ENCODE measurements around the gene TEF. TPM values are rescaled to one million over a fixed set of nuclear protein-coding genes. Genes with fewer than 3 reads are reported as not detected.

Gene TEF
- total and polyA plus RNA-seq, 9 of the 15 experiments (the other 6 are each of a cell fraction or from before 2014, with no cell fraction given) = 0.04 to 3.1 (median 1.2) TPM

DNA sequence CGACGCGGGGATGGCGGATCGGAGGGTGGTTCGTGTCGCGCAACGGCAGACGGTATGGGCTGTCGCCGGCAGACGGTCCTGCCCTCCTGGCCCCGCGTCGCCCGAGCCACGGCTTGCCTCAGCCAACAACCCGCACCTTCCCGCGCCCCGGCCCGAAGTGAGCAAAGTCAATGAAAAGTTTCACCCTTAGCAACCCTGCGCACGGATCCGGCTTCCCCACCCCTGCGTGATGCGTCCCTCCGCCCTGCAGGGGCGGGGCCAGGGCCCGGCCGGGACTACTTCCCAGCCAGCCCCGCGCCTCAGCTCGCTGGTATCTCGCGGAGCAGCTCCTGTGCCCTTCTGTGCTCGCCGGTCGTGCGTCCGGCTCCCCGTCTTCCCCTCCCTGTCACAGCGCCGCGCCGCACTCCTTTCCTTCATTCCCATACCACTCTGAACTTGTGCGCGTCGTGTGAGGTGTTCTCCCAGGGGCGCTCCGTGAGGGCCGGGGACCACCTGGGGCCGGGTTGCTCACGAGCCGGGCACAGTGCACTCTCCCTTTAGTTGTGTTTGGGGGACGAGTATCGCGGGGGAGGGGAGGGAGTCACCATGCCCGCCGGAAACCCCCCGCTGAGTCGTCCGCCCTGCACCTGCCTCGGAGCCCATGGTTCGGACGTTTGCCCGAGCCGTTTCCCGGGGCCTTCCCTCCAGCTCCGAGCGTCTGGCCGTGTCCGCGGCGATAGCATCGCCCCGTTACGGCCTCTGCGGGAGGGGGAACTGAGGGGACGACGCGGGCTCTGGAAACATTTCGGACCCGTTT, 65.1 kb downstream of the TEF start, which contains the start of gene TOB2 (continued):
- TF ChIP-seq, protein P1, sequence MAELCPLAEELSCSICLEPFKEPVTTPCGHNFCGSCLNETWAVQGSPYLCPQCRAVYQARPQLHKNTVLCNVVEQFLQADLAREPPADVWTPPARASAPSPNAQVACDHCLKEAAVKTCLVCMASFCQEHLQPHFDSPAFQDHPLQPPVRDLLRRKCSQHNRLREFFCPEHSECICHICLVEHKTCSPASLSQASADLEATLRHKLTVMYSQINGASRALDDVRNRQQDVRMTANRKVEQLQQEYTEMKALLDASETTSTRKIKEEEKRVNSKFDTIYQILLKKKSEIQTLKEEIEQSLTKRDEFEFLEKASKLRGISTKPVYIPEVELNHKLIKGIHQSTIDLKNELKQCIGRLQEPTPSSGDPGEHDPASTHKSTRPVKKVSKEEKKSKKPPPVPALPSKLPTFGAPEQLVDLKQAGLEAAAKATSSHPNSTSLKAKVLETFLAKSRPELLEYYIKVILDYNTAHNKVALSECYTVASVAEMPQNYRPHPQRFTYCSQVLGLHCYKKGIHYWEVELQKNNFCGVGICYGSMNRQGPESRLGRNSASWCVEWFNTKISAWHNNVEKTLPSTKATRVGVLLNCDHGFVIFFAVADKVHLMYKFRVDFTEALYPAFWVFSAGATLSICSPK (IDR thresholded peaks at IDR 0.05; ENCODE audit: borderline replicate concordance) = no peak
- TF ChIP-seq, protein P2, sequence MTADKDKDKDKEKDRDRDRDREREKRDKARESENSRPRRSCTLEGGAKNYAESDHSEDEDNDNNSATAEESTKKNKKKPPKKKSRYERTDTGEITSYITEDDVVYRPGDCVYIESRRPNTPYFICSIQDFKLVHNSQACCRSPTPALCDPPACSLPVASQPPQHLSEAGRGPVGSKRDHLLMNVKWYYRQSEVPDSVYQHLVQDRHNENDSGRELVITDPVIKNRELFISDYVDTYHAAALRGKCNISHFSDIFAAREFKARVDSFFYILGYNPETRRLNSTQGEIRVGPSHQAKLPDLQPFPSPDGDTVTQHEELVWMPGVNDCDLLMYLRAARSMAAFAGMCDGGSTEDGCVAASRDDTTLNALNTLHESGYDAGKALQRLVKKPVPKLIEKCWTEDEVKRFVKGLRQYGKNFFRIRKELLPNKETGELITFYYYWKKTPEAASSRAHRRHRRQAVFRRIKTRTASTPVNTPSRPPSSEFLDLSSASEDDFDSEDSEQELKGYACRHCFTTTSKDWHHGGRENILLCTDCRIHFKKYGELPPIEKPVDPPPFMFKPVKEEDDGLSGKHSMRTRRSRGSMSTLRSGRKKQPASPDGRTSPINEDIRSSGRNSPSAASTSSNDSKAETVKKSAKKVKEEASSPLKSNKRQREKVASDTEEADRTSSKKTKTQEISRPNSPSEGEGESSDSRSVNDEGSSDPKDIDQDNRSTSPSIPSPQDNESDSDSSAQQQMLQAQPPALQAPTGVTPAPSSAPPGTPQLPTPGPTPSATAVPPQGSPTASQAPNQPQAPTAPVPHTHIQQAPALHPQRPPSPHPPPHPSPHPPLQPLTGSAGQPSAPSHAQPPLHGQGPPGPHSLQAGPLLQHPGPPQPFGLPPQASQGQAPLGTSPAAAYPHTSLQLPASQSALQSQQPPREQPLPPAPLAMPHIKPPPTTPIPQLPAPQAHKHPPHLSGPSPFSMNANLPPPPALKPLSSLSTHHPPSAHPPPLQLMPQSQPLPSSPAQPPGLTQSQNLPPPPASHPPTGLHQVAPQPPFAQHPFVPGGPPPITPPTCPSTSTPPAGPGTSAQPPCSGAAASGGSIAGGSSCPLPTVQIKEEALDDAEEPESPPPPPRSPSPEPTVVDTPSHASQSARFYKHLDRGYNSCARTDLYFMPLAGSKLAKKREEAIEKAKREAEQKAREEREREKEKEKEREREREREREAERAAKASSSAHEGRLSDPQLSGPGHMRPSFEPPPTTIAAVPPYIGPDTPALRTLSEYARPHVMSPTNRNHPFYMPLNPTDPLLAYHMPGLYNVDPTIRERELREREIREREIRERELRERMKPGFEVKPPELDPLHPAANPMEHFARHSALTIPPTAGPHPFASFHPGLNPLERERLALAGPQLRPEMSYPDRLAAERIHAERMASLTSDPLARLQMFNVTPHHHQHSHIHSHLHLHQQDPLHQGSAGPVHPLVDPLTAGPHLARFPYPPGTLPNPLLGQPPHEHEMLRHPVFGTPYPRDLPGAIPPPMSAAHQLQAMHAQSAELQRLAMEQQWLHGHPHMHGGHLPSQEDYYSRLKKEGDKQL (CRISPR knock-in tag; IDR thresholded peaks at IDR 0.05; ENCODE audit: borderline replicate concordance) = no peak
- no peak for TF ChIP-seq ARHGAP35 (IDR thresholded peaks at IDR 0.05; ENCODE audit: partially characterized antibody)
- TF ChIP-seq ZNF551 (CRISPR knock-in tag; IDR thresholded peaks at IDR 0.05) = no peak
- TF ChIP-seq MAFG (tag; conservative IDR thresholded peaks at IDR 0.05) = no peak
- no peak for TF ChIP-seq ZNF644 (tag; IDR thresholded peaks at IDR 0.05; ENCODE audit: low read depth)
- no peak; the same call in 1 of the 2 replicates for TF ChIP-seq RAD51 (IDR thresholded peaks at IDR 0.05; ENCODE audit: borderline replicate concordance, low read depth)
- 0 out of 2 replicates have a peak, but pooled peaks have one; percentile 24 for TF ChIP-seq HDAC2 (IDR thresholded peaks at IDR 0.05)
- TF ChIP-seq ZNF717 (CRISPR knock-in tag; IDR thresholded peaks at IDR 0.05) = no peak
- TF ChIP-seq ZNF699 (CRISPR knock-in tag; IDR thresholded peaks at IDR 0.05; ENCODE audit: insufficient replicate concordance) = no peak
- TF ChIP-seq ZC3H8 (IDR thresholded peaks at IDR 0.05) = no peak
- TF ChIP-seq ZSCAN32 (CRISPR knock-in tag; IDR thresholded peaks at IDR 0.05) = no peak
- TF ChIP-seq ZKSCAN3 (CRISPR knock-in tag; IDR thresholded peaks at IDR 0.05) = no peak
- TF ChIP-seq IFI16 (CRISPR knock-in tag; IDR thresholded peaks at IDR 0.05) = no peak
- TF ChIP-seq HSF4 (CRISPR knock-in tag; IDR thresholded peaks at IDR 0.05; ENCODE audit: borderline replicate concordance) = no peak
- no peak for TF ChIP-seq ZNF780A (CRISPR knock-in tag; IDR thresholded peaks at IDR 0.05)
- TF ChIP-seq ZNF143 (CRISPR knock-in tag; IDR thresholded peaks at IDR 0.05) = peak; percentile 61; the same call in 1 of the 2 replicates
- TF ChIP-seq, protein P3, sequence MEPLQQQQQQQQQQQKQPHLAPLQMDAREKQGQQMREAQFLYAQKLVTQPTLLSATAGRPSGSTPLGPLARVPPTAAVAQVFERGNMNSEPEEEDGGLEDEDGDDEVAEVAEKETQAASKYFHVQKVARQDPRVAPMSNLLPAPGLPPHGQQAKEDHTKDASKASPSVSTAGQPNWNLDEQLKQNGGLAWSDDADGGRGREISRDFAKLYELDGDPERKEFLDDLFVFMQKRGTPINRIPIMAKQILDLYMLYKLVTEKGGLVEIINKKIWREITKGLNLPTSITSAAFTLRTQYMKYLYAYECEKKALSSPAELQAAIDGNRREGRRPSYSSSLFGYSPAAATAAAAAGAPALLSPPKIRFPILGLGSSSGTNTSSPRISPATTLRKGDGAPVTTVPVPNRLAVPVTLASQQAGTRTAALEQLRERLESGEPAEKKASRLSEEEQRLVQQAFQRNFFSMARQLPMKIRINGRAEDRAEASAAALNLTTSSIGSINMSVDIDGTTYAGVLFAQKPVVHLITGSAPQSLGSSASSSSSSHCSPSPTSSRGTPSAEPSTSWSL (CRISPR knock-in tag; IDR thresholded peaks at IDR 0.05; ENCODE audit: borderline replicate concordance) = no peak
- no peak for TF ChIP-seq ZNF184 (CRISPR knock-in tag; IDR thresholded peaks at IDR 0.05)
- 0 out of 2 replicates have a peak, but pooled peaks have one; percentile 7 for TF ChIP-seq KAT7 (CRISPR knock-in tag; IDR thresholded peaks at IDR 0.05; ENCODE audit: borderline replicate concordance)
- peak; percentile 97 for TF ChIP-seq RBFOX2 (IDR thresholded peaks at IDR 0.05; ENCODE audit: low read depth, low read length)
